HUES6 (cell line): ENCODE data around the gene F7.

Source experiments
- H3K27ac ChIP-seq: 2 replicates; pipeline ENCODE4 v1.7.0; 2013; ENCODE audit warnings: low read depth, mild to moderate bottlenecking, low read length, inconsistent platforms
- H3K27me3 ChIP-seq: 2 replicates; pipeline ENCODE4 v1.6.1; 2013; ENCODE audit warnings: low read length; ENCODE audit not compliant: control insufficient read depth, insufficient read depth
- H3K36me3 ChIP-seq: 2 replicates; pipeline ENCODE4 v1.6.1; 2013; ENCODE audit warnings: low read length; ENCODE audit not compliant: control insufficient read depth, insufficient read depth
- H3K4me1 ChIP-seq: 2 replicates; pipeline ENCODE4 v1.6.1; 2013; ENCODE audit warnings: low read length; ENCODE audit not compliant: control insufficient read depth, insufficient read depth
- H3K4me3 ChIP-seq: 2 replicates; pipeline ENCODE4 v1.5.1; 2013; ENCODE audit warnings: low read depth, low read length
- H3K9ac ChIP-seq: one replicate; pipeline ENCODE4 v1.6.1; 2013; ENCODE audit warnings: mild to moderate bottlenecking, low read length
- H3K9me3 ChIP-seq: 2 replicates; pipeline ENCODE4 v1.6.1; 2013; ENCODE audit warnings: low read depth, low read length; ENCODE audit not compliant: control insufficient read depth, insufficient read depth

Gene F7

DNA sequence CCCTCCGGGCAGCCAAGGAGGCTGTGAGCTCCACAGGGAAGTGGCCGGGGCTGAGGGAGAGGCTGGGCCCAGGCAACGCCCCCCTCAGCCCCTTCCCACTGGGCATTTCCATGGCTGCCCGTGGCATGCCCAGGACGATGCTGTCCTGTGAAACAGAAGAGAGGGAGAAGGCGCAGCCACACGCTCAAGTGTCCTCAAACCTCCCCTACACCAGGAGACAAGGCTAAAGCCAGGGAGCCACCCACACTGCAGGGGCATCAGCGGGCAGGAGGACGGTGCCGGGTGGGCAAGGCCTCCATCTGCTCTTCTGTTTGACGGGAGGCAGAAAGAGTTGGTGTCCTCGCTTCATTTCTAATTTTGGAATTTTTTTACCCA lies 38.7 kb downstream of the F7 start:
- no peak overlapping the region for H3K27ac ChIP-seq
- H3K36me3 ChIP-seq = no peaks in the 10 kb centered on the region
- H3K4me3 ChIP-seq = no peak overlapping the region
- no peaks in the 10 kb centered on the region for H3K27me3 ChIP-seq
- H3K9ac ChIP-seq = no peak overlapping the region
- H3K4me1 ChIP-seq = no peaks in the 10 kb centered on the region
- H3K9me3 ChIP-seq = no peaks in the 10 kb centered on the region

DNA sequence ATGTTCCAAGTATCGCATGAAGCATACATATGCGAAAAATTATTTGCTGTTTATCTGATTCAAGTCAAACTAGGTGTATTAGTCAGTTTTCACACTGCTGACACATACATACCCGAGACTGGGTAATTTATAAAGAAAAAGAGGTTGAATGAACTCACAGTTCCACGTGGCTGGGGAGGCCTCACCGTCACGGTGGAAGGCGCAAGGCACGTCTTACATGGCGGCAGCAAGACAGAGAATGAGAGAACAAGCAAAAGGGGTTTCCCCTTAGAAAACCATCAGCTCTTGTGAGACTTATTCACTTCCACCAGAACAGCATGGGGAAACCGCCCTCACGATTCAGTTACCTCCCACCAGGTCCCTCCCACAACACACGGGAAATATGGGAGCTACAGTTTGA lies 39.9 kb downstream of the F7 start:
- H3K9ac ChIP-seq = no peak overlapping the region
- no peaks in the 10 kb centered on the region for H3K36me3 ChIP-seq
- H3K27ac ChIP-seq = no peak overlapping the region
- H3K4me3 ChIP-seq = no peak overlapping the region
- H3K4me1 ChIP-seq = no peaks in the 10 kb centered on the region
- no peaks in the 10 kb centered on the region for H3K9me3 ChIP-seq
- no peaks in the 10 kb centered on the region for H3K27me3 ChIP-seq

DNA sequence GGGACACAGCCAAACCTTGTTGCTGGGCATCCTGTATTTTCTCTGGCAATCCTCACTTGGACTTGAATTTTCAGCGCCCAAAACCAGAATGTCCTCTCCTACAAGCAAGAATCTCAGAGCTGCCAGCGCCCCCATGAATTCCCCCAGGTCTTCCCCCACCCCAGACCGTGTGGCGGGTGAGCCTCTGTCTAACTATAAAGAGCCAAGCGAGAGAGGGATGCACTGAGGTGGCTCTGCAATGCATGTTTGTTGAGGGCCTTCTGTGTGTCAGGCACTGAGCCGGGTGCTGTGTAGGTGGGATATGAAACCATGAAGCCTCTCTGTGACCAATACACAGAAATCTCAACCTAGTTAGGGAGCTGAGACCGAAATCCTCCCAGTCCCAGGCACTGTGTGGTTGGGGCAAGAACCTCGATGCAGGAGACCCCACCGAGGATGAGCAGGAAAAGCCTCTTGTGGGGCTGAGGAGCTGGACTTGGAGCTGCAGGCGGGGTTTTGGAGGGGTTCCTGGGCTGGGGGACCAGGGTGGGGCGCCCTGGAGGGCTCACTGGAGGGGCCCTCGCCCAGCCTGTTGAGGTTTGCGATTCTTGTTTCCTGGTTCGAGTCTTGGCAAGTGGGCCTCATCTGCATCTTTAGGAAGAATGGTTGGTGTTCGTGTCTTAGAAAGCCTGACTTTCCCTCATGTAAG lies 40.5 kb downstream of the F7 start:
- H3K4me1 ChIP-seq = no peaks in the 10 kb centered on the region
- no peak overlapping the region for H3K4me3 ChIP-seq
- no peaks in the 10 kb centered on the region for H3K36me3 ChIP-seq
- no peaks in the 10 kb centered on the region for H3K27me3 ChIP-seq
- no peaks in the 10 kb centered on the region for H3K9me3 ChIP-seq
- H3K9ac ChIP-seq = no peak overlapping the region
- no peak overlapping the region for H3K27ac ChIP-seq

DNA sequence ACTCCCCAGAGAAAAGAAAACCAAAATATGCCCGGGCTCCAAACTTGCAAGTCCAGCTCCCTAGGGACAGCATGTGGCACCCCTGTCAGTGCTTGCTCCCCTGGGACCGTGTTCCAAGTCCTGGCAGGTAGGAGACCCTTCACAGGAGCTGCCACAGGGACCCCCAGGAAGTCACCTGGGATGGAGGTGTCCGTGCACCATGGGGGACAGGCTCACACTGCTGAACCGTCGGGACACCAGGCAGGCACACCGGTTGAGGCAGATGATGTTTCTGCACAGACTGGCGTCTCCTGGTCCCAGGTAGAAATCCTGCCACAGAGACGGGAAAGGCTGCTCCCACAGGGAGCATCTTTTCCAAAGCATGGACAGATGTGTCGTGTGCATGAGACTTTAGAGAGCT lies 41.2 kb downstream of the F7 start:
- H3K36me3 ChIP-seq = no peaks in the 10 kb centered on the region
- H3K27ac ChIP-seq = no peak overlapping the region
- H3K27me3 ChIP-seq = peaks cover 3% of the 10 kb centered on the region
- no peak overlapping the region for H3K9ac ChIP-seq
- H3K9me3 ChIP-seq = no peaks in the 10 kb centered on the region
- H3K4me1 ChIP-seq = peaks cover under 1% of the 10 kb centered on the region; the same call in 1 of the 2 replicates
- no peak overlapping the region for H3K4me3 ChIP-seq

DNA sequence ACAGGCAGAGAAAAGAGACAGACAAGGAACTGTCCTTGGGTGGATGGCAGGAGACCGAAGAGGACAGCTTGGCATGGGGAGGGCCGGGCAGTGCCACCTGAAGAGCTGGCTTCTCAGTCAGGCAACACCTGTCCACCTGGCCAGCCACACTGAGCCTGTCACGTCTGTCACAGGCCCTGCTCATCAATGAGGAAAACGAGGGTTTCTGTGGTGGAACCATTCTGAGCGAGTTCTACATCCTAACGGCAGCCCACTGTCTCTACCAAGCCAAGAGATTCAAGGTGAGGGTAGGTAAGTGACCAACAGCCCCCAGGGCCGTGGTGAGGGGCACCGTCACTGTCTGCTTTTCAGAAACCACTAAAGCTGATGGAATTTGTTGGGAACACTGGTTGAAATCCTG lies 41.6 kb downstream of the F7 start:
- Histone ChIP-seq H3K36me3 (no peaks in the 10 kb centered on the region), H3K27me3 (peaks cover 8% of the 10 kb centered on the region), H3K4me1 (peaks cover 6% of the 10 kb centered on the region; the same call in 1 of the 2 replicates), H3K9ac (no peak overlapping the region), H3K9me3 (no peaks in the 10 kb centered on the region), H3K27ac (no peak overlapping the region), H3K4me3 (no peak overlapping the region)

DNA sequence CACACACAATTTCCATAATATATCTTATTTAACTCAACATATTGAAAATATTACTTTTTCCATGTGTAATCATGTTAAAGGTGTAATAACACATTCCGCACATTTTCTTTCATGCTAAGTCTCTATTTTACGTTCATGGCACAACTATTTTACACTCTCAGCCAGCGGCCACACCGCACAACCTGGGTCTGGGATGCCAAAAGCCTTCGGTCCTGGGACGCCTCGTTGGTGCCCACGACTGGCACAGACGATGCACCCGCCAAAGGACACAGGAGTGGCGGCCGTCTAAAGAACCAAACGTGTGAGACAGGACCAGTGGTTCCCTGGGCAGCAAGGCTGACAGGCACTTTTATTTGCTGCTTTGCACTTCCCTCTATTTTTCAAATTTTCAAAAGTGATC lies 42.8 kb downstream of the F7 start:
- Histone ChIP-seq H3K9ac (no peak overlapping the region), H3K4me3 (no peak overlapping the region)

DNA sequence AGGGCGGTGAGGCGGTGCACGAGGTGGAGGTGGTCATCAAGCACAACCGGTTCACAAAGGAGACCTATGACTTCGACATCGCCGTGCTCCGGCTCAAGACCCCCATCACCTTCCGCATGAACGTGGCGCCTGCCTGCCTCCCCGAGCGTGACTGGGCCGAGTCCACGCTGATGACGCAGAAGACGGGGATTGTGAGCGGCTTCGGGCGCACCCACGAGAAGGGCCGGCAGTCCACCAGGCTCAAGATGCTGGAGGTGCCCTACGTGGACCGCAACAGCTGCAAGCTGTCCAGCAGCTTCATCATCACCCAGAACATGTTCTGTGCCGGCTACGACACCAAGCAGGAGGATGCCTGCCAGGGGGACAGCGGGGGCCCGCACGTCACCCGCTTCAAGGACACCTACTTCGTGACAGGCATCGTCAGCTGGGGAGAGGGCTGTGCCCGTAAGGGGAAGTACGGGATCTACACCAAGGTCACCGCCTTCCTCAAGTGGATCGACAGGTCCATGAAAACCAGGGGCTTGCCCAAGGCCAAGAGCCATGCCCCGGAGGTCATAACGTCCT lies 43.4 kb downstream of the F7 start:
- H3K9ac ChIP-seq = no peak overlapping the region
- H3K9me3 ChIP-seq = no peaks in the 10 kb centered on the region
- no peaks in the 10 kb centered on the region for H3K36me3 ChIP-seq
- H3K4me3 ChIP-seq = no peak overlapping the region
- H3K27me3 ChIP-seq = peaks cover 23% of the 10 kb centered on the region
- no peak overlapping the region for H3K27ac ChIP-seq
- H3K4me1 ChIP-seq = peaks cover 14% of the 10 kb centered on the region

More for the DNA sequence above, 42.8 kb downstream of the F7 start:
- H3K9me3 ChIP-seq = no peaks in the 10 kb centered on the region
- H3K36me3 ChIP-seq = no peaks in the 10 kb centered on the region
- peaks cover 20% of the 10 kb centered on the region for H3K27me3 ChIP-seq
- H3K27ac ChIP-seq = no peak overlapping the region
- H3K4me1 ChIP-seq = peaks cover 12% of the 10 kb centered on the region

DNA sequence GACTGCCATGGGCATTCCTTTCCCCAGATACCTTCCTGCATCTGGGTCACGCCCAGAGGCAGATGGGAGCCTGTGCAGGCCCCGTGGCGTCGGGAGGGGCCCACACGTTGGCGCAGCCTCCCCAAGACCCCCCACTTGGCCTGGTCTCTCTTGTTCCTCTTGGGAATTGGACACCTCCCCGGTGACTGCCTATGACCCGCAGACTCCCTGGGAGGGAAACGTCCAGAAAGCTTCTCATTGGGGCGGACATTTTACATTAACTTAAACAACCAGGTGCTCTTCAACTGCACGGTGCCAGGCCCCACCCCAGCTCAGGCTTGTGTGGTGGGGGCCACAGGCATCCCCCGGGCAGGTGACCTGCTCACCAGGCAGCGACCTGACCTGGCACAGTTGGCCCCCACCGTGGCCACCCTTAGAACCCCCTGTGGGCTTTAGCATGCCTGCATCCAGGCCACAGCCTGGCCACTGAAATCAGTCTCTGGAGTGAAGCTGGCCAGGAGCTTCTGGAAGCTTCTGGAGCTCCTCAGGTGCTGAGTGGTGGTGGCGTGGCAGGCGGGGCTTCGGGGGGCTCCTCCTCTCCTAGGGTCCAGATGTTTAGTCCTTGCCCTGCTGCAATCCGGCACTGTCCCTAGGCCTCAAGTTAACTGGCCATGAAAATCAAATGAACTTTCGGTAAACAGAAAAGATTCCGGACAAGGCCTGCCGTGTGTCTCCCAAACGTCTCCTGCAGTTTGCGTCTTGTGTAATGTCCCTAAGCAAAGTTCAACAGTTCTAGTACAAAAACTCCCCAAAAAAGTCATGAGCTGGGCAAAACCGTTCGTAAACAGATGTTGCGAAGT lies 44.3 kb downstream of the F7 start:
- H3K36me3 ChIP-seq = no peaks in the 10 kb centered on the region
- H3K27me3 ChIP-seq = peaks cover 23% of the 10 kb centered on the region
- H3K9ac ChIP-seq = no peak overlapping the region
- peaks cover 19% of the 10 kb centered on the region for H3K4me1 ChIP-seq
- H3K9me3 ChIP-seq = no peaks in the 10 kb centered on the region
- no peak overlapping the region for H3K27ac ChIP-seq
- no peak overlapping the region for H3K4me3 ChIP-seq

DNA sequence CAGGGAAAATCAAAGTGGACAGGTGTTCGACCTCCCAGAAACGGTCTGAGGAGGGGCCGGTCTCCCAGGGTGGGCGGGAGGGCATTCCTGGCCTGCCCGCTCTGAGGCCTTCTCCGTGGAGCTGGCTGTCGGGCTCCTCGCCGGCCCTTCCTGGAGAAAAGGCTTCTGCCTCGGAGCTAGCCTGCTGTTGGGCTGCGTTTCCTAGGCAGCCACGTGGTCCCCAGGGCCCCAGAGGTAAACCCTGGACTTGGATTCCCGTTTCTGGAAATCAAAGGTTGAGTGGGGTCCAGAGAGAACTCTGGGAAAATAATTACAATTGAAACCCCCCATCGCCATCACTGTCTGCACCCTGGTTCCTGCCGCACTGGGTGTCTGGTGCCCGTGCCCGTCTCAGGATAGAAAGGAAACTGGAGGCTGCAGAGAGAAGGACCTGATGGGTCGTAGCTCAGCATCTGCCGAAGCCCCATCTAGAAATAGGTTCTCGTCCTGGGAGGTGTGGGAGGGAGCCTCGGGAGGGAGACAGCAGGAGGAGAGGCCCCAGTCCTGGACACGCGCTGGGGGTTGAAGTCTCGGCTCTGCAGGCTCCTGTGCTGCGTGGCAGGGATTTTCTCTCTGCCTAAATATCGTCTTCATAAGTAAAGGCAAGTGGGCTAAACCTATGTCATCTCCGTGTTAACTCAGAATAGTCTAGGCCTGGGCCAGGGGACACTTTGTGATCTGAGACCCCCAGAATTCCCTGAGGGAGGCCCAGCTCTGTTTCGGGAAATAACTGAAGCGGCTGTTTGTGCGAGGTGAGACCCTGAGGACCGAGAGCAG lies 45.2 kb downstream of the F7 start:
- peaks cover 19% of the 10 kb centered on the region for H3K4me1 ChIP-seq
- H3K27me3 ChIP-seq = peaks cover 23% of the 10 kb centered on the region
- H3K4me3 ChIP-seq = no peak overlapping the region
- no peak overlapping the region for H3K27ac ChIP-seq
- H3K36me3 ChIP-seq = no peaks in the 10 kb centered on the region
- H3K9me3 ChIP-seq = no peaks in the 10 kb centered on the region; the same call in 1 of the 2 replicates
- H3K9ac ChIP-seq = no peak overlapping the region

DNA sequence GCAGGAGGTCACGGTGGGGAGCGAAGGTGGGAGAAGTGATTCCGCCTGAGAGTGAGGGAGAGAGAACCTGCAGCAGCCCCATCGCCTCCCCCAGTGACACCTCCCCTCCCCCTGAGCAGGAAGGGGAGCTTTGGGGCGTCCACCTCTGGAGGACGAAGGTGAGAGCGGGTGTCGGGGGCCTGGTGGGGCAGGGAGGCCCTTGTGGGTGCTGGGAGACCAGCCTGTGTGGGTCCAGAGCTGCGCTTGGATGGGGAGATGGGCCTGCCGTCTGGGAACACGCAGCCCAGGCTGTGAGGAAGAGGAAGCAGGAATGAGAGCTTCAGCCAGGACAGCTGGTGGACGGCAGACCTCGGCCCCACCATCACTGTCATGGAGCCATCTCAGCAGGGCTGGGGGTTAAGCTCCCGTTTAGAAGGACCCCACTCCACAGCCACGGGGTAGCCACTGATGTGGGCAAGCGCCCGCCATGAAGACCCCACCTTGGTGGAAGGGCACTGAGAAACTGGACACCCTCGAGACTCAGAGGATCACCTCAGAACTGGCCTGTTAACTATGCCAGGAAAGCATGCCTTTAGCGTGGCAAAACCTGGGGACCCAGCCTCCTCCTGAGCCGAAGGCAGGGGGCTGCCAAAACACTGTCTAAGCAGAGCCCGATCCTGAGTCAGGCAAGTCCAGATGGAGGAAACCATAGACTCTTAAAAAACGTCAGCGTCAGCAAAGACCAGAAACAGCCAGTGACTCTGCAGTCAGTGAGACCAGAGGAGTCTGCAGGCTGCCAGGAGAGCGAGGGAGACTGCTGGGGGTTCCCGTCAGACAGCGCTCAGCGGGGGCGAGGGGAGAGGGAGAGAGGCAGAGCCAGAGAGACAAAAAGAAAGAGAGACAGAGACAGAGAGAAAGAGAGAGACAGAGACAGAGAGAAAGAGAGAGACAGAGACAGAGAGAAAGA lies 46.4 kb downstream of the F7 start:
- H3K27ac ChIP-seq = no peak overlapping the region
- no peak overlapping the region; the same call in 1 of the 2 replicates for H3K4me3 ChIP-seq
- no peak overlapping the region for H3K9ac ChIP-seq
- peaks cover 23% of the 10 kb centered on the region for H3K27me3 ChIP-seq
- peaks cover 19% of the 10 kb centered on the region for H3K4me1 ChIP-seq
- H3K36me3 ChIP-seq = no peaks in the 10 kb centered on the region
- peaks cover 3% of the 10 kb centered on the region; the same call in 1 of the 2 replicates for H3K9me3 ChIP-seq
